Effector CD8-positive, alpha-beta T cell (primary cell): ENCODE results near the gene GHRL.
"Not testable (repeated sequence)": the region's sequence is repeated elsewhere in the genome, so short reads cannot be mapped to it uniquely, and the experiment has no call there.

Experiments used
- DNase-seq: peaks from one replicate; lab custom pipeline; 2025; lab: John Stamatoyannopoulos, UW

Gene GHRL

GRCh38 chr3:10273702-10274305, 18.9 kb downstream of the GHRL start:
- no peak for DNase-seq

- DNase-seq: no peak
These were observed 19.8 kb downstream of the GHRL start for GRCh38 chr3:10272977-10273376.

- DNase-seq: not testable (repeated sequence)
These were observed 20.3 kb downstream of the GHRL start for GRCh38 chr3:10272476-10272875.

- no peak for DNase-seq
These were observed 23.3 kb downstream of the GHRL start for GRCh38 chr3:10269443-10269842.

DNA sequence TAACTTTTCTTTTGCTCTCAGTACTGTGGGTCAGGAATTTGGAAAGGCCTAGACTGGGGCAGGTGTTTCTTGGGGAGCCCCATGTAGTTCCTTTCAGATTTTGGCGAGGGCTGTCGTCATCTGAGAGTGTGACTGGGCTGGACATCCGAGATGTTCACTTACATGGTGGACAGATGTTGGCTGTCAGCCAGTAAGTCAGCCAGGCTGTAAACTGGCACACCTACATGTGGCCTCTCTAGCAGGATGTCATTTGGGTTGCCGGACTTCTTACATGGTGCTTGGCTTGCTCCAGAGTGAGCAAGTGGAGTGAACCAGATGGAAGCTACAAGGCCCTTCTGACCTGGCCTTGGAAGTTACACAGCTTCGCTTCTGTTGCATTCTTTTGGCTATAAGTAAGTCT, 23.8 kb downstream of the GHRL start:
- no peak for DNase-seq

GRCh38 chr3:10268116-10268515, 24.6 kb downstream of the GHRL start:
- DNase-seq: no peak

GRCh38 chr3:10266936-10267335, 25.8 kb downstream of the GHRL start:
- DNase-seq: not testable (repeated sequence)

- DNase-seq: no peak
These were observed 26.9 kb downstream of the GHRL start for GRCh38 chr3:10265833-10266232.

- DNase-seq: peak; percentile 42
These were observed 28.9 kb downstream of the GHRL start for GRCh38 chr3:10263646-10264363.

- DNase-seq: no peak
These were observed 30.7 kb downstream of the GHRL start for GRCh38 chr3:10262027-10262426.

DNA sequence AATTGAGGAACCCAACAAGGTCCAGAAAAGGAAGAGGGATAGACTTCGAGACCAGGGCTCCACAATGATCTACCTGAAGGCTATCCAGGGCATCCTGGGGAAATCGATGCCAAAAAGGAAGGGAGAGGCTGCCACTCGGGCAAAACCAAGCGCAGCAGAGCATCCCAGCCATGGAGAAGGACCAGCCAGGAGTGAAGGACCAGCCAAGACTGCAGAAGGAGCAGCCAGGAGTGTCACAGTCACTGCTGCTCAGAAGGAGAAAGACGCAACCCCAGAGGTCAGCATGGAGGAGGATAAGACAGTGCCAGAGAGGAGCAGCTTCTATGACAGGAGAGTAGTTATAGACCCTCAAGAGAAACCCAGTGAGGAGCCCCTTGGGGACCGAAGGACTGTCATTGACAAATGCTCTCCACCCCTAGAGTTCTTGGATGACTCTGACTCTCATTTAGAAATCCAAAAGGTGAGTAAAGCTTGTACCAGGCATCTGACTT, 32.5 kb downstream of the GHRL start:
- no peak for DNase-seq

- DNase-seq: no peak
These were observed 32.9 kb downstream of the GHRL start for GRCh38 chr3:10259798-10260197.

DNA sequence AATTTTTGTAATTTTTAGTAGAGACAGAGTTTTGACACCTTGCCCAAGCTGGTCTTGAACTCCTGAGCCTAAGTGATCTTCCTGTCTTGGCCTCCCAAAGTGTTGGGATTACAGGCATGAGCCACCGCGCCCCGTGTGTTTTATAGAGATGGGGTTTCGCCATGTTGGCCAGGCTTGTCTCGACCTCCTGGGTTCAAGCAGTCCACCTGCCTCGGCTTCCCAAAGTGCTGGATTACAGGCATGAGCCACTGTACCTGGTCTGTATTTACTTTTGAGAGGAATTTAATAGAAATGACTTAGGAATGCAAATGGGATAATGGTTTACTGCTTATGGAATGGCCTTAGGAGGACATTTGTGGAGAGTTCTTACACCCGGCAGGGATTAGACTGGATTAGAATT, 33.7 kb downstream of the GHRL start:
- no peak for DNase-seq

DNA sequence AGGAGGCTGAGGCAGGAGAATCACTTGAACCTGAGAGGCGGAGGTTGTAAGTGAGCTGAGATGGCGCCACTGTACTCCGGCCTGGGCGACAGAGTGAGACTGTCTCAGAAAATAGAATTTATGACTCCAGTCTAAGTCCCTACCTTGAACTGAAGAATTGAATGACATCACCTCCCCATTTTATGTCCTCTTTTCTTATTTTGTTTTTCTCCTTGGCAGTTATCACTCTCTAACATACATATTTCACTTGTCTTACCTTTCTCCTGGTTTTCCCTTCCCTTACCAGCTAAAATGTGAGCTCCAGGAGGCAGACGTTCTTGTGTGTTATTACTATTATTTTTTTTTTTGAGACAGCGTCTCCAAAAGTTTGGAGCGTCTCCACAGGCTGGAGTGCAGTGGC, 36.9 kb downstream of the GHRL start:
- DNase-seq: no peak

- no peak for DNase-seq
These were observed 39.0 kb downstream of the GHRL start for GRCh38 chr3:10253731-10254130.

DNA sequence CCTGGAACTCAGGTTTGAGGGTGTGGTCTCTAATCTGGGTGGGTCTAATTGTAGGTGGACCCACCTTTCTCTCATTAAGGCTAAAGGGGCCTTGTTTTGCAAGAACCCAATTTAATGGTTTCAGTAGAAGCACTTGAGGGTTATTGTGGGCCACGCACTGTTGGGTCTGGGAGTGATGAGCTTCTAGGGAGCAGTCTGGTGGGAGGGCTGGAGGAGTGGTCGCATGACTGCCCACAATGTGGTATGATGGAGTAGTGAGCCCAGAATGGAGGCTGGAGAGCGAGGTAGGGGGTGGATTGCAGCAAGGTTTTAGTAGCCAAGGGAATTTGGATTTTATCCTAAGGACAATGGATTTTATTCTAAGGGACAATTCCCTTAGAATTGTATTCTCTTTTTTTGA, 41.7 kb downstream of the GHRL start:
- DNase-seq: no peak

GRCh38 chr3:10249833-10250232, 42.9 kb downstream of the GHRL start:
- DNase-seq: no peak

GRCh38 chr3:10248984-10249748, 43.6 kb downstream of the GHRL start:
- peak; percentile 37 for DNase-seq

- peak; percentile 89 for DNase-seq
These were observed 44.4 kb downstream of the GHRL start, which contains the start of gene TATDN2 for GRCh38 chr3:10248184-10248983. TATDN2 (plus strand) TSS chr3:10248459; CDS start chr3:10249201, 742 bp downstream.

DNA sequence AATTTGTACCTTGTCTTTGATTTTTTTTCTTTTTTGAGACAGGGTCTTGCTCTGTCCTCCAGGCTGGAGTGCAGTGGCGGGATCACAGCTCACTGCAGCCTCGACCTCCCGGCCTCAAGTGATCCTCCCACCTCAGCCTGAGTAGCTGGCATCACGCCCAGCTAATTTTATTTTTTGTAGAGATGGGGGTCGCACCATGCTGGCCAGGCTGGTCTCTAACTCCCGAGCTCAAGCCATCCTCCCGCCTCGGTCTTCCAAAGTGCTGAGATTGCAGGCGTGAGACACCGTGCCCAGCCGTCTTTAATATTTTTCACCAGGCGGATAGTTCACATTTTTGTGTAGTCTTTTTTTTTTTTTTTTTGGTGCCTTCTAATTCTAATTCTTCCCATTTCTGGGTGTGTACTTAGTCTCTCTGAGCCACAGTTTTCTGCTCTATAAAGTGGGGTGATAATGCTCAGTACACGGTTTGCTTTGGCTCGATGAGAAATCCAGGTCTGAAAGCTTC, 45.0 kb downstream of the GHRL start:
- DNase-seq: no peak

GRCh38 chr3:10245081-10245712, 47.5 kb downstream of the GHRL start:
- DNase-seq: no peak
